Gastrocnemius medialis (tissue), 4 donors: ENCODE measurements around the gene CDS2.

Experiments used
- POLR2A ChIP-seq, 2 donors: fragments of 450-650 bp; IDR thresholded peaks; one replicate each; pipeline ENCODE4 v1.6.1; 2017; ENCODE audit warnings: antibody characterized with exemption in 2 of 2, mild to moderate bottlenecking in 2 of 2, moderate library complexity in 2 of 2
- TF ChIP-seq, protein P1 (sequence below), 5 experiments: fragments of 450-650 bp in 3 of 5; fragments of 200-600 bp in 2 of 5; sonication (generic) in 2 of 5; IDR thresholded peaks in 4 of 5; conservative IDR thresholded peaks in 1 of 5; 1 replicate in 4 of 5; 2 replicates in 1 of 5; pipeline ENCODE4 v1.5.1; 2016 to 2019; ENCODE audit warnings: antibody characterized with exemption in 5 of 5, mild to moderate bottlenecking in 3 of 5, moderate library complexity in 3 of 5

GRCh38 chr20:5100684-5101347 lies 26.0 kb upstream of the CDS2 start:
- TF ChIP-seq, protein P1, sequence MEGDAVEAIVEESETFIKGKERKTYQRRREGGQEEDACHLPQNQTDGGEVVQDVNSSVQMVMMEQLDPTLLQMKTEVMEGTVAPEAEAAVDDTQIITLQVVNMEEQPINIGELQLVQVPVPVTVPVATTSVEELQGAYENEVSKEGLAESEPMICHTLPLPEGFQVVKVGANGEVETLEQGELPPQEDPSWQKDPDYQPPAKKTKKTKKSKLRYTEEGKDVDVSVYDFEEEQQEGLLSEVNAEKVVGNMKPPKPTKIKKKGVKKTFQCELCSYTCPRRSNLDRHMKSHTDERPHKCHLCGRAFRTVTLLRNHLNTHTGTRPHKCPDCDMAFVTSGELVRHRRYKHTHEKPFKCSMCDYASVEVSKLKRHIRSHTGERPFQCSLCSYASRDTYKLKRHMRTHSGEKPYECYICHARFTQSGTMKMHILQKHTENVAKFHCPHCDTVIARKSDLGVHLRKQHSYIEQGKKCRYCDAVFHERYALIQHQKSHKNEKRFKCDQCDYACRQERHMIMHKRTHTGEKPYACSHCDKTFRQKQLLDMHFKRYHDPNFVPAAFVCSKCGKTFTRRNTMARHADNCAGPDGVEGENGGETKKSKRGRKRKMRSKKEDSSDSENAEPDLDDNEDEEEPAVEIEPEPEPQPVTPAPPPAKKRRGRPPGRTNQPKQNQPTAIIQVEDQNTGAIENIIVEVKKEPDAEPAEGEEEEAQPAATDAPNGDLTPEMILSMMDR (IDR thresholded peaks at IDR 0.05 in 4 of 5, conservative IDR thresholded peaks at IDR 0.05 in 1 of 5), result peak; percentile 74 to 90 (median 83)
- no peak for TF ChIP-seq POLR2A (IDR thresholded peaks at IDR 0.05)
